ENCODE data around the gene BRD3OS.

BRD3OS gene

DNA sequence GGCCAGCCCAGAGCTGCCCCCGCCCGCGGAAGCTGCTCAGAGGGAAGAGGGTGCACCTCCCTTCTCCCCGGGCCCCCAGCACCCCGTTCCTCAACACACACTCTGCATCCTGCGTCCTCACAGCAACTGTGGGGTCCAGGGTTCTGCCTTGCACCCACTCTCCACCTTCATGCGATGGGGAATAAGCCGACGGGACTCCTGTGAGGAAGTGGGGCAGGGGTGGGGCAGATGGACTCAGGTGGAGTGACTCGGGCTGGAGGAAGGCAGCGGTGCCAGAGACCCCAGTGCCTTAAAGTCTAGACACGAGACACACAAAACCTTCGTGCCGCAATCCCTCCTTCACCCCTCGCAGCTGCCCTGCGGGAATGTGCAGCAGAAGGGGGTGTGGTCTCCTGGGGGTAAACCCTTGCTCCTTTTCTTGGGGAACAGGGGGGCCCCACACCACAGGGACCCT lies 33.9 kb downstream of the BRD3OS start:
- DNase-seq (ENCODE audit: low spot score) (no peak), ATAC-seq (ENCODE audit: low read depth) (no peak)
- TF ChIP-seq, protein P1, sequence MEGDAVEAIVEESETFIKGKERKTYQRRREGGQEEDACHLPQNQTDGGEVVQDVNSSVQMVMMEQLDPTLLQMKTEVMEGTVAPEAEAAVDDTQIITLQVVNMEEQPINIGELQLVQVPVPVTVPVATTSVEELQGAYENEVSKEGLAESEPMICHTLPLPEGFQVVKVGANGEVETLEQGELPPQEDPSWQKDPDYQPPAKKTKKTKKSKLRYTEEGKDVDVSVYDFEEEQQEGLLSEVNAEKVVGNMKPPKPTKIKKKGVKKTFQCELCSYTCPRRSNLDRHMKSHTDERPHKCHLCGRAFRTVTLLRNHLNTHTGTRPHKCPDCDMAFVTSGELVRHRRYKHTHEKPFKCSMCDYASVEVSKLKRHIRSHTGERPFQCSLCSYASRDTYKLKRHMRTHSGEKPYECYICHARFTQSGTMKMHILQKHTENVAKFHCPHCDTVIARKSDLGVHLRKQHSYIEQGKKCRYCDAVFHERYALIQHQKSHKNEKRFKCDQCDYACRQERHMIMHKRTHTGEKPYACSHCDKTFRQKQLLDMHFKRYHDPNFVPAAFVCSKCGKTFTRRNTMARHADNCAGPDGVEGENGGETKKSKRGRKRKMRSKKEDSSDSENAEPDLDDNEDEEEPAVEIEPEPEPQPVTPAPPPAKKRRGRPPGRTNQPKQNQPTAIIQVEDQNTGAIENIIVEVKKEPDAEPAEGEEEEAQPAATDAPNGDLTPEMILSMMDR (IDR thresholded peaks at IDR 0.05; ENCODE audit: poor library complexity, severe bottlenecking), result peak; percentile 8
- H3K36me3 ChIP-seq (ENCODE audit: low read depth), result no peaks in the 10 kb centered on the region; the same call in 1 of the 2 replicates
- peaks cover 24% of the 10 kb centered on the region for H3K4me1 ChIP-seq (ENCODE audit: insufficient read depth, poor library complexity, severe bottlenecking)
- no peaks in the 10 kb centered on the region for H3K9me3 ChIP-seq (ENCODE audit: severe bottlenecking)
- H3K27ac ChIP-seq (ENCODE audit: poor library complexity, severe bottlenecking), result peak overlapping the region; percentile 50
- H3K4me3 ChIP-seq (ENCODE audit: severe bottlenecking), result no peak overlapping the region
- H3K27me3 ChIP-seq (ENCODE audit: insufficient read depth, poor library complexity, severe bottlenecking), result no peaks in the 10 kb centered on the region

DNA sequence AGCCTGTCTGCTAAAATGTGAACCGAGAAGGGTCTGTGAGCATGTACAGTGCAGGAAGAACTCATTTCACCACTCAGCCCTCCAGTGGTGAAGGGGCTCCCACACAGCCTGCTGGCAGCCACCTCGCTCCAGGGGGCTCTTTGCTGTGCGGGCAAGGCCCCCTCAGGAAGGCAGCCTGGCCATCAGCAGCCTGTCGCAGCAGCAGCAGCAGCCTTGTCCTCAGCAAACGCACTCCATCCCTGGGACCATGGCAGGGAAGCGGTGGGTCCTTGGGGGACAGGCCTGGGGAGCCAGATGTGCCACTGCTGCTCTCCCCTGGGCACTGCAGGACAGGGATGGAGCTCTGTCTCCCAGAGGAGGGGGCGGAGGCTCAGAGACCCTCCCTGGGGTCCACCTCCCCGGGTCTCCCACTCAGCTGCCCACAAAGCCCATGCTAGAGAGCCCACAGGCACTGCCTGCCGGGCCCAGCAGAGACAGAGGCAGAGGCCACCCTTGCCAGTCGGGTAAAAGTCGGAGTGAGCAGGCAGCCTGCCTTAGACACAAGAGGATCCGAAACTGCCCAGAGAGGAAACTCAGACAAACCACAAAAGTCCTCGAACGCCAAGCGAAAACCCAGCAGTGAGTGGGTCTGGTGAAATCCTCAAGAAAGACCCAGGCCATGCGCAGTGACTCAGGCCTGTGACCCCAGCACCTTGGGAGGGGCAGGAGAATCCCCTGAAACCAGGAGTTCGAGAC lies 34.5 kb downstream of the BRD3OS start:
- Histone ChIP-seq H3K4me1 (ENCODE audit: insufficient read depth, poor library complexity, severe bottlenecking) (peaks cover 24% of the 10 kb centered on the region), H3K27me3 (ENCODE audit: insufficient read depth, poor library complexity, severe bottlenecking) (no peaks in the 10 kb centered on the region), H3K27ac (ENCODE audit: poor library complexity, severe bottlenecking) (peak overlapping the region; percentile 50), H3K9me3 (ENCODE audit: severe bottlenecking) (no peaks in the 10 kb centered on the region), H3K4me3 (ENCODE audit: severe bottlenecking) (no peak overlapping the region), H3K36me3 (ENCODE audit: low read depth) (no peaks in the 10 kb centered on the region; the same call in 1 of the 2 replicates)
- ATAC-seq (ENCODE audit: low read depth) (no peak), DNase-seq (ENCODE audit: low spot score) (no peak)
- TF ChIP-seq, protein P1 (IDR thresholded peaks at IDR 0.05; ENCODE audit: poor library complexity, severe bottlenecking), result no peak

GRCh38 chr9:134060546-134060945 lies 35.3 kb downstream of the BRD3OS start:
- DNase-seq (ENCODE audit: low spot score) (no peak), ATAC-seq (ENCODE audit: low read depth) (no peak)
- Histone ChIP-seq H3K9me3 (ENCODE audit: severe bottlenecking) (no peaks in the 10 kb centered on the region), H3K27me3 (ENCODE audit: insufficient read depth, poor library complexity, severe bottlenecking) (no peaks in the 10 kb centered on the region), H3K4me3 (ENCODE audit: severe bottlenecking) (no peak overlapping the region), H3K4me1 (ENCODE audit: insufficient read depth, poor library complexity, severe bottlenecking) (peaks cover 23% of the 10 kb centered on the region), H3K27ac (ENCODE audit: poor library complexity, severe bottlenecking) (no peak overlapping the region), H3K36me3 (ENCODE audit: low read depth) (no peaks in the 10 kb centered on the region; the same call in 1 of the 2 replicates)
- TF ChIP-seq, protein P1 (IDR thresholded peaks at IDR 0.05; ENCODE audit: poor library complexity, severe bottlenecking), result no peak

- Histone ChIP-seq H3K4me3 (ENCODE audit: severe bottlenecking) (no peak overlapping the region), H3K27ac (ENCODE audit: poor library complexity, severe bottlenecking) (no peak overlapping the region), H3K4me1 (ENCODE audit: insufficient read depth, poor library complexity, severe bottlenecking) (peaks cover 17% of the 10 kb centered on the region), H3K9me3 (ENCODE audit: severe bottlenecking) (no peaks in the 10 kb centered on the region), H3K36me3 (ENCODE audit: low read depth) (no peaks in the 10 kb centered on the region; the same call in 1 of the 2 replicates), H3K27me3 (ENCODE audit: insufficient read depth, poor library complexity, severe bottlenecking) (no peaks in the 10 kb centered on the region)
- TF ChIP-seq, protein P1 (IDR thresholded peaks at IDR 0.05; ENCODE audit: poor library complexity, severe bottlenecking), result no peak
- ATAC-seq (ENCODE audit: low read depth) (no peak), DNase-seq (ENCODE audit: low spot score) (no peak)
Observed at GRCh38 chr9:134061019-134061687, 35.9 kb downstream of the BRD3OS start.

Data from RWPE2 (cell line).